H9 (cell line): ENCODE data around the gene MGAT4C. TPM values are rescaled to one million over a fixed set of nuclear protein-coding genes. Genes with fewer than 3 reads are reported as not detected.

Experiments used
- DNase-seq: peaks from one replicate; pipeline ENCODE4 v3.0.0-alpha.2; 2017
- H2AFZ ChIP-seq: one replicate; pipeline ENCODE4 v1.6.1; 2013; ENCODE audit warnings: mild to moderate bottlenecking, low read length, control low read depth, moderate library complexity
- H2AK5ac ChIP-seq: 2 replicates; pipeline ENCODE4 v1.6.1; 2013; ENCODE audit warnings: low read length, control low read depth, mixed read lengths; ENCODE audit not compliant: insufficient read length
- H2BK120ac ChIP-seq: one replicate; pipeline ENCODE4 v1.6.1; 2013; ENCODE audit warnings: low read depth, mild to moderate bottlenecking, low read length, control low read depth, inconsistent platforms; ENCODE audit not compliant: poor library complexity, severe bottlenecking
- H2BK12ac ChIP-seq: 2 replicates; pipeline ENCODE4 v1.6.1; 2013; ENCODE audit warnings: low read length, control low read depth, mixed read lengths, low read depth; ENCODE audit not compliant: insufficient read length
- H2BK15ac ChIP-seq: 2 replicates; pipeline ENCODE4 v1.6.1; 2013; ENCODE audit warnings: low read depth, low read length, control low read depth
- H2BK20ac ChIP-seq: one replicate; pipeline ENCODE4 v1.6.1; 2013; ENCODE audit warnings: low read depth, mild to moderate bottlenecking, low read length, control low read depth, inconsistent platforms; ENCODE audit not compliant: poor library complexity, severe bottlenecking
- H2BK5ac ChIP-seq: 2 replicates; pipeline ENCODE4 v1.6.1; 2013; ENCODE audit warnings: low read length, control low read depth, mixed read lengths; ENCODE audit not compliant: insufficient read length
- H3K14ac ChIP-seq: 2 replicates; pipeline ENCODE4 v1.6.1; 2013; ENCODE audit warnings: low read length, control low read depth; ENCODE audit not compliant: insufficient read depth
- H3K18ac ChIP-seq: 2 replicates; pipeline ENCODE4 v1.6.1; 2013; ENCODE audit warnings: low read depth, mild to moderate bottlenecking, mixed read lengths, low read length, control low read depth; ENCODE audit not compliant: insufficient read length
- H3K23ac ChIP-seq: 2 replicates; pipeline ENCODE4 v1.6.1; 2013; ENCODE audit warnings: low read length, control low read depth, mixed read lengths, low read depth; ENCODE audit not compliant: insufficient read length
- H3K23me2 ChIP-seq: 2 replicates; pipeline ENCODE4 v1.6.1; 2013; ENCODE audit warnings: low read depth, mild to moderate bottlenecking, mixed read lengths, low read length, control low read depth; ENCODE audit not compliant: insufficient read length, poor library complexity, severe bottlenecking
- H3K27ac ChIP-seq: 2 replicates; pipeline ENCODE4 v1.5.1; 2013; ENCODE audit warnings: low read length, control low read depth, mixed read lengths, low read depth; ENCODE audit not compliant: insufficient read length
- H3K27me3 ChIP-seq: 2 replicates; pipeline ENCODE4 v1.6.1; 2013; ENCODE audit warnings: low read length, control low read depth, inconsistent platforms; ENCODE audit not compliant: insufficient read depth
- H3K4ac ChIP-seq: 2 replicates; pipeline ENCODE4 v1.6.1; 2013; ENCODE audit warnings: low read depth, mild to moderate bottlenecking, control low read depth, inconsistent platforms, low read length, moderate library complexity
- H3K4me1 ChIP-seq: 2 replicates; pipeline ENCODE4 v1.6.1; 2013; ENCODE audit warnings: low read length, control low read depth, inconsistent platforms; ENCODE audit not compliant: insufficient read depth
- H3K4me2 ChIP-seq: 2 replicates; pipeline ENCODE4 v1.6.1; 2013; ENCODE audit warnings: low read length, control low read depth, mixed read lengths; ENCODE audit not compliant: insufficient read length, insufficient read depth
- H3K56ac ChIP-seq: 2 replicates; pipeline ENCODE4 v1.6.1; 2013; ENCODE audit warnings: low read depth, mild to moderate bottlenecking, mixed read lengths, low read length, control low read depth; ENCODE audit not compliant: insufficient read length
- H3K79me1 ChIP-seq: 2 replicates; pipeline ENCODE4 v1.6.1; 2013; ENCODE audit warnings: low read depth, mild to moderate bottlenecking, moderate library complexity, low read length, control low read depth, inconsistent platforms; ENCODE audit not compliant: insufficient read depth, poor library complexity, severe bottlenecking
- H3K79me2 ChIP-seq: 2 replicates; pipeline ENCODE4 v1.6.1; 2013; ENCODE audit warnings: low read length, control low read depth, inconsistent platforms; ENCODE audit not compliant: insufficient read depth
- H3K9ac ChIP-seq: 2 replicates; pipeline ENCODE4 v1.6.1; 2013; ENCODE audit warnings: low read length, control low read depth, mixed read lengths; ENCODE audit not compliant: insufficient read length; ENCODE audit errors: extremely low read depth
- H3K9me3 ChIP-seq: one replicate; pipeline ENCODE4 v1.6.1; 2013; ENCODE audit warnings: low read depth, low read length, inconsistent platforms; ENCODE audit not compliant: control insufficient read depth
- H3T11ph ChIP-seq: one replicate; pipeline ENCODE4 v1.6.1; 2013; ENCODE audit warnings: mild to moderate bottlenecking, low read length, control low read depth, inconsistent platforms
- H4K20me1 ChIP-seq: one replicate; pipeline ENCODE4 v1.6.1; 2013; ENCODE audit not compliant: control insufficient read depth, insufficient read length, insufficient read depth
- H4K5ac ChIP-seq: 2 replicates; pipeline ENCODE4 v1.6.1; 2013; ENCODE audit warnings: low read depth, mild to moderate bottlenecking, mixed read lengths, low read length, control low read depth; ENCODE audit not compliant: insufficient read length
- H4K8ac ChIP-seq: replicated peaks from 2 replicates; pipeline ENCODE4 v1.6.1; 2013; ENCODE audit warnings: low read length, control low read depth, mixed read lengths, low read depth; ENCODE audit not compliant: insufficient read length
- H4K91ac ChIP-seq: 2 replicates; pipeline ENCODE4 v1.6.1; 2013; ENCODE audit warnings: low read depth, mild to moderate bottlenecking, moderate library complexity, mixed read lengths, low read length, control low read depth; ENCODE audit not compliant: insufficient read length
- H3K27ac Mint-ChIP-seq, 3 experiments: 2 replicates in 2 of 3; 3 replicates in 1 of 3; pipeline ENCODE4 v1.8.0; 2020 to 2021; ENCODE audit warnings: mixed read lengths in 3 of 3, mild to moderate bottlenecking in 1 of 3, moderate library complexity in 1 of 3
- H3K27me3 Mint-ChIP-seq: 2 replicates; pipeline ENCODE4 v1.8.0; 2021; ENCODE audit warnings: low read depth, mild to moderate bottlenecking, moderate library complexity, mixed read lengths
- H3K36me3 Mint-ChIP-seq, 3 experiments: 2 replicates in 2 of 3; 3 replicates in 1 of 3; pipeline ENCODE4 v1.8.0; 2020 to 2021; ENCODE audit warnings: low read depth in 3 of 3, mixed read lengths in 3 of 3; ENCODE audit not compliant: insufficient read depth in 1 of 3
- H3K4me1 Mint-ChIP-seq, 2 experiments: 2 replicates each; pipeline ENCODE4 v1.8.0; 2020; ENCODE audit warnings: mixed read lengths in 2 of 2
- H3K4me3 Mint-ChIP-seq, 2 experiments: 2 replicates in 1 of 2; 3 replicates in 1 of 2; pipeline ENCODE4 v1.8.0; 2020 to 2021; ENCODE audit warnings: mild to moderate bottlenecking in 2 of 2, mixed read lengths in 2 of 2, moderate library complexity in 1 of 2
- H3K9me3 Mint-ChIP-seq, 2 experiments: 2 replicates in 1 of 2; 3 replicates in 1 of 2; pipeline ENCODE4 v1.8.0; 2020; ENCODE audit warnings: mild to moderate bottlenecking in 2 of 2, mixed read lengths in 2 of 2, moderate library complexity in 1 of 2
- CTCF ChIP-seq: fragments of 200-600 bp; sonication (generic); conservative IDR thresholded peaks from 3 replicates; pipeline ENCODE4 v1.8.0; 2021; ENCODE audit warnings: antibody characterized with exemption, mild to moderate bottlenecking
- WGBS: extraction: QIAGEN DNeasy Blood & Tissue Kit; methylation state at CpG from one replicate; pipeline ENCODE4 v1.1.7; 2013; ENCODE audit warnings: missing lambda C conversion rate, low lambda C conversion rate, mixed read lengths; ENCODE audit not compliant: insufficient read length; ENCODE audit errors: extremely low coverage; 5-methylcytosine and 5-hydroxymethylcytosine counted together
- total RNA-seq: library from RNA; stranded (reverse); gene quantifications from 2 replicates; pipeline ENCODE4 v1.2.1, GENCODE V29; 2021

The MGAT4C gene
- total RNA-seq, 1 experiment from 2014 or later: 1.3 TPM

- Mint-ChIP-seq H3K27ac (no peak overlapping the region; a peak in 1 of 7 replicates), H3K36me3 (peaks cover 0 to 7% (median 0%) of the 10 kb centered on the region in 3 experiments; a peak in 2 of 7 replicates), H3K4me3 (no peak overlapping the region), H3K27me3 (no peaks in the 10 kb centered on the region), H3K9me3 (no peaks in the 10 kb centered on the region), H3K4me1 (peaks cover 3 to 5% of the 10 kb centered on the region in 2 experiments; a peak in 3 of 4 replicates)
- H3K27ac ChIP-seq: no peak overlapping the region
- no peaks in the 10 kb centered on the region for H3K9me3 ChIP-seq
- no peak overlapping the region for H2BK5ac ChIP-seq
- H2BK20ac ChIP-seq: no peak overlapping the region
- no peak overlapping the region for H4K8ac ChIP-seq
- H3K56ac ChIP-seq: no peak overlapping the region
- no peak overlapping the region for H3K23ac ChIP-seq
- no peaks in the 10 kb centered on the region for H3K79me1 ChIP-seq
- H2AFZ ChIP-seq: no peak overlapping the region
- no peak overlapping the region for H4K91ac ChIP-seq
- no CpG with 5 or more reads among the region's 2 CpGs for WGBS
- H2BK12ac ChIP-seq: no peak overlapping the region
- H3T11ph ChIP-seq: no peak overlapping the region
- H2BK15ac ChIP-seq: no peak overlapping the region
- DNase-seq: no peak
- no peak overlapping the region for H4K5ac ChIP-seq
- no peak overlapping the region for H3K9ac ChIP-seq
- H3K14ac ChIP-seq: no peak overlapping the region
- H3K23me2 ChIP-seq: no peaks in the 10 kb centered on the region
- H3K79me2 ChIP-seq: no peaks in the 10 kb centered on the region
- H3K4me2 ChIP-seq: no peak overlapping the region
- no peak overlapping the region for H2AK5ac ChIP-seq
- TF ChIP-seq CTCF: no peak
- no peak overlapping the region for H2BK120ac ChIP-seq
- no peaks in the 10 kb centered on the region for H3K27me3 ChIP-seq
- H3K18ac ChIP-seq: no peak overlapping the region
- no peaks in the 10 kb centered on the region for H3K4me1 ChIP-seq
- H3K4ac ChIP-seq: no peak overlapping the region
- H4K20me1 ChIP-seq: no peaks in the 10 kb centered on the region
Observed at GRCh38 chr12:86213012-86213411, 43.2 kb downstream of the MGAT4C start.
